Stimulated activated CD8-positive, alpha-beta memory T cell treated with anti-CD3 and anti-CD28 coated beads, Interleukin-7, amount 100 ng/mL, for 24 hours (primary cell): ENCODE results near the gene CCER1.

ENCODE experiments used
- DNase-seq: peaks from one replicate; pipeline ENCODE4 v3.0.0-alpha.2; 2020; ENCODE audit warnings: low read depth

Gene CCER1

DNA sequence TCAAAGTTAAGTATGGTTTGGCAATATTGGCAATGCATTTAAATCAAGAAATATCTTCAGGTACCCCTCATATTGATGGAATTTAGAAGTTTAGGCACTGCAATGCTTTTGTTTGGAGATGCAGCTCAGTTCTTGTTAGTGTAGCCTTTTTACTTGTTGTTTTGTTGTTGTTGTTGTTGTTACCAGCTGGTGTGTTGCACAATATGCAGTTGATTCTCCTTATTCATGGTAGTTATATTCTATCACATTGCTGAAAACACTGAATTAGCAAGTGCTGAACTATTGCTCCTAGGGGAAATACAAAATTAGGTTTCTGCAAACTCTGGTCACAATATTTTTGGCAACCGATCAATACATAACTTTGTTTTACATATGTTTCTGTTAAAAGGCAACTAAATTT is 34.8 kb downstream of the CCER1 start:
- no peak for DNase-seq

DNA sequence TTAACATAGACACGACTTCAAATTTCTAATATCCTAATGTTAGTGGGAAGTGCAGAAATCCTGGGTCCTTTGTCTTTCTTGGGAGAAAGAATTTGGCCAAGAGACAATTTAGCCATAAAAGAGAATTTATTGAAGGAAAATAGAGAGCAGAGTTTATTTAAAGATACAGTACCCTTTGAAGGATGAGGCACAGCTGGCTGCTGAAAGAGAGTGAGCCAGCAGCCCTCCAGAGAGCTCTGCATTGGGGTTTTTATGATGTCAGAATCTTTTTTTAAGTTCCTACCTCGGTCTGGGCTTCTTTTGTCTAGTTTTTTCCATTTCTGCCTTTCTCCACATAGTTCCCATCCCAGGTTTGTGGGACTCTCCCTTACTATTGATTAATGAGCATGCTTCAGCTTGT is 37.5 kb downstream of the CCER1 start:
- DNase-seq, result no peak

DNA sequence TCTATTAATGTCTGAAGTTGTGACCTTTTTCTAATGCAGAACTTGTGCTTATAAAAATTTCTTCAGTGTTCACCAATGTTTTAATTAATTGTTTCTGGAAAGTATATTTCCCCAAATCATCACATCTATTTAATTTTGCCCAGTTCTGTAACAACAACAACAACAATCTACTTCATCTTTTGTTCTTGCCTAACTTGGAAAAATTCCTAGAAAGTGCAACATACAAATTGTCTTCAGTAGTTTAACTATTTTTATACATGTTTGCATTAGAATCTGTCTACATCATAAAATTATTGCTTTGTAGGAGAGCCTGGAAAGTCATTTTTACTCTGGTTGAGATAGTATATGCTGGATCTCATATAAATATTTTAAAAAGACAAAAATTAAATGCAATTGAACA is 38.5 kb downstream of the CCER1 start:
- no peak for DNase-seq

DNA sequence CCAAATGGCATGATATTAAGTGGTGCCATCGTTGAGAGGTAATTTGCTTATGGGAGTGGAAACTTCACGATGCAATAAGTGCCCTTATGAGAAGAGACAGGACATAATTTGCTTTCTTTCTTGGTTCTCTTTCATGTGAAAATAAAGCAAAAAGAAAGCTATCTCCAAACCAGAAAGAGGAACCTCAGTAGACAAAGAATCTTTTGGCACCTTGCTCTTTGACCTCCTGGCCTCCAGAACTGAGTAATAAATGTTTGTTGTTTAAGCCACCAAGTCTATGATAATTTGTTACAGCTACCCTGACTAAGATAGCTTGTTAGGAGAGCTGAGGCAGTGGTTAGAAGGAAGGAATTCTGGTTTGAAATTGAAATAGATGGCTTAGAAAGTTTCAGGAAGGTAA is 39.6 kb downstream of the CCER1 start:
- no peak for DNase-seq

DNA sequence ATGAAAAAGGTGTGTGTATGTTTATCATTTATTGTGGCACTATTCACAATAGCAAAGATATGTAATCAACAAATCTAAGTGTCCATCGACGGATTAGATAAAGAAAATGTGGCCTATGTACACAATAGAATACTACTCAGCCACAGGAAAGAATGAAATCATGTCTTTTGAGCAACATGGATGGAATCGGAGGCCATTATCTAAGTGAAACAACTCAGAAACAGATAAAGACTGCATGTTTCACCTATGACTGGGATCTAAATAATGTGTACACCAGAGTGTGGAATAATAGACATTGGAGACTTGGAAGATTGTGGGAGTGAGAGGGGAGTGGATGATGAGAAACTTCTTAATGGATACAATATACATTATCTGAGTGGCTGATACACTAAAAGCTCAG is 44.0 kb downstream of the CCER1 start:
- DNase-seq, result no peak

DNA sequence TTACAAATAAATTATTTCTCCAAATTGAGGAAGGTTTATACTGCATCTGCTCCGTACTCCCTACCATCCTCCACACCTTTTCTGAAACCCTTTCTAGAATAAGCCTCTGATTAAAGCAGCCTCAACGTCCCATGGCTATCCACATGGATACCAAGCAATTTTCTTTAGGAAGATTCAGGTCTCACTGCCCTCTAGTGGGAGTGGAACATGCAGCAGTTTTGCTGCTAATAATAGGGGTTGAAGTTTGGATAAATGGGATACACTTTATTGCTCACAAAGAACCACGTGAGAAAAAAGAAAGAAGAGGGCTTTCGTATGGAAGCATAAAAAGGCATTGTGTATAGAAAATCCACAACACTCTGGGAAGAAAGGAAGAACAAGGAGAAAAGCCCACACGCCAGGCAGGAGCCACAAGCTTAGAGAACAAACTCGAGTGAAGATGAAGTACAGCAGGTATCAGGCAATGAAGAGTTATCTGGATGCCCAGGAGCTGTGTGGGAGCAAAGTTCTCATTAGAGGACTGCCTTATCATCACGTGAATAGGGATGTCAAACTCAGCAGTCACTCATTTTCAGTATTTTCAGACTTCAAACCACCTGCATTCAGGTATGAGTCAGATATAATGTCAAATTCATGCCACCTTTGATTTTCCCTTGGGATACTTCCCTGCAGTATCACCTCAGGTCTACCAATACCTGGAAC is 45.8 kb downstream of the CCER1 start:
- DNase-seq, result no peak

DNA sequence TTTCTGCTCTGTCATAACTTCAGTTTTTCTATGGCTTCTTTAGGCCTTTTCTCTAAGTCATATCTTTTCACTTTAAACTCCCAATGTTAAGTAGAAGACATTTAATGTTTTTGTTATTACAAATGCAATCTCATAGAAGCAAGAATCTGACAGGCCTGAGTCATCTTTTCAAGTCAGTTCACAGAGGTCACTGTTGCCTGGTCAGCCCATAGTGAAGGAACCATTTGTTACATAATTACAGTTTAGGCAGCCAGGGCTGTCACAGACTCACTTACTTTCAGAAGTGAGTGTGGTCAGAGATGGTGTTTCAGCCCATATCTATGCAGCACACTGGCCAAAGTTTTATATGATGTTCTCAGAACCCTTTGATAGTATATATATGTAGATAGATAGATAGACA is 46.5 kb downstream of the CCER1 start:
- no peak for DNase-seq

DNA sequence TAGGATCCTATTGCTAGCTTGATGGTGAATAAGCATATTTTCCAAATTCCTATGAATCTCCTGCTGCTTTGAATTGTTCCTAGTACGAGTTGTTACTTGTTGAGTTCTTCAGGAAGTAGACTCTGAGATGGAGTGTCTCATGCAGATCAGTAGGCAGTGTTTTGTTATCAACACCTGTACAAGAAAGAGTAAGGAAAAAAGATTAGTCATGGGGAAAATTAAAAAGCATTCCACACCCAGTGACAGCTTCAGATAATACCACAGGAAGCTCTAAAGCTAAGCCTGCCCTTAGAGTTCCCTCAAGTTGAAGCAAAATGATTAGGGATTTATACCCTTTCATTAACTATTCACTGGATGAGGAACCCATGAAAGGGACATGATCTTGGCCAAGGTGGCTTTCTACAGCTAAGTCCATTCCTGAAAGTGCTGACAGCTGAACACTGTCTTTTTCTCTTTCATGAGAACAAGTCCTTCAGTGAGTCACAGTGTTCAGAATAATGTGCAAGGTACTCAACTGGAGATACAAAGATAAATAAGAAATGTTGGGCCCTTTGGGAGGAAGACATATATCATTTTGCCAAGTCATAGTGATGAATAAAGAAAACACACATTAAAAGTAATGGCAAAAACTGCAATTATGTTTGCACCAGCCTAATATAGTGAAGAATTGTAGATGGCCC is 49.1 kb downstream of the CCER1 start:
- no peak for DNase-seq

DNA sequence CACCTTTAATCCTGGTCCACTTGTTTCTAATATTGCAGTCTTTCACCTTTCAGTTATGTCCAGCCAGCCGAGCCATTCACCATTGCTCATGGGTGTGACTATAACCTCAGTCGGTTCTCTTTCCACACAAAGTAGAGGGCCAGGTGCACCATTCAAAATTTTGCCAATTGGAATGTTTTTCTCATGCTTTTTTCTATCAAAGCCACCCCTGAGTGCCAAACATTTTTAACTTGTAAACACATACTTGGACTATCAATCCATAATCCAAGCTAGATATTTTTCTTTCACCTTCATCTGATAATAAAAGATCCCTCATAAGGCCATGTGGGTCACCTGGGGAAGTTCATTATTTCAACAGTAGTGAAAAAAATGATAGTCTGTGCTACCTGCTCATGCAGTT is 52.4 kb downstream of the CCER1 start:
- DNase-seq, result no peak
